Neural cell (in vitro differentiated cells): ENCODE results near the gene CCN5. TPM values are rescaled to one million over a fixed set of nuclear protein-coding genes. Genes with fewer than 3 reads are reported as not detected.

Source experiments
- H2AFZ ChIP-seq: fragments of 200-600, 300-800 bp; sonication (generic), shearing (Covaris generic); 2 replicates; pipeline ENCODE4 v1.6.0; 2014; ENCODE audit warnings: low read depth, mild to moderate bottlenecking, antibody characterized with exemption, low read length, moderate library complexity
- H3F3A ChIP-seq: fragments of 200-600 bp; shearing (Covaris generic); 2 replicates; pipeline ENCODE4 v1.6.1; 2016; ENCODE audit warnings: mild to moderate bottlenecking, moderate library complexity, mixed read lengths, antibody characterized with exemption, low read length; ENCODE audit not compliant: insufficient read depth, poor library complexity, severe bottlenecking
- H3K27ac ChIP-seq: fragments of 200-600, 300-800 bp; sonication (generic), shearing (Covaris generic); 2 replicates; pipeline ENCODE4 v1.5.1; 2014; ENCODE audit warnings: mild to moderate bottlenecking, low read length, moderate library complexity
- H3K27me3 ChIP-seq: fragments of 300-800, 200-600 bp; sonication (generic), shearing (Covaris generic); 2 replicates; pipeline ENCODE4 v1.6.0; 2014; ENCODE audit warnings: mild to moderate bottlenecking, low read depth, low read length, moderate library complexity; ENCODE audit not compliant: insufficient read depth
- H3K36me3 ChIP-seq: fragments of 300-800, 200-600 bp; sonication (generic), shearing (Covaris generic); 2 replicates; pipeline ENCODE4 v1.5.1; 2014; ENCODE audit warnings: mild to moderate bottlenecking, antibody characterized with exemption, low read length, moderate library complexity; ENCODE audit not compliant: insufficient read depth
- H3K4me2 ChIP-seq: fragments of 300-800, 200-600 bp; sonication (generic), shearing (Covaris generic); 2 replicates; pipeline ENCODE4 v1.6.0; 2014; ENCODE audit warnings: mild to moderate bottlenecking, low read length
- H3K4me3 ChIP-seq: fragments of 300-800, 200-600 bp; sonication (generic), shearing (Covaris generic); 2 replicates; pipeline ENCODE4 v1.5.1; 2014; ENCODE audit warnings: mild to moderate bottlenecking, low read length, moderate library complexity
- H3K79me2 ChIP-seq: fragments of 200-600 bp; shearing (Covaris generic); replicated peaks from 2 replicates; pipeline ENCODE4 v1.6.0; 2014; ENCODE audit warnings: mild to moderate bottlenecking, low read length, moderate library complexity; ENCODE audit not compliant: insufficient read depth
- H3K9ac ChIP-seq: fragments of 300-800, 200-600 bp; sonication (generic), shearing (Covaris generic); 2 replicates; pipeline ENCODE4 v1.6.1; 2016; ENCODE audit warnings: mild to moderate bottlenecking, low read length, mixed read lengths
- H3K9me2 ChIP-seq: fragments of 200-600 bp; shearing (Covaris generic); 2 replicates; pipeline ENCODE4 v1.6.1; 2016; ENCODE audit warnings: mild to moderate bottlenecking, low read length, mixed read lengths; ENCODE audit not compliant: insufficient read depth
- H3K9me3 ChIP-seq: fragments of 200-600, 300-800 bp; sonication (generic), shearing (Covaris generic); 2 replicates; pipeline ENCODE4 v1.6.1; 2016; ENCODE audit warnings: mild to moderate bottlenecking, mixed run types, low read length, moderate library complexity, mixed read lengths
- H4K20me1 ChIP-seq: fragments of 200-600 bp; shearing (Covaris generic); 2 replicates; pipeline ENCODE4 v1.6.1; 2016; ENCODE audit warnings: mild to moderate bottlenecking, mixed run types; ENCODE audit not compliant: insufficient read depth
- EP300 ChIP-seq: fragments of 450-650 bp; conservative IDR thresholded peaks from 2 replicates; pipeline ENCODE4 v1.6.1; 2014; ENCODE audit warnings: antibody characterized with exemption, mild to moderate bottlenecking, moderate library complexity; ENCODE audit not compliant: poor library complexity, severe bottlenecking
- EZH2 ChIP-seq: fragments of 200-600, 300-800 bp; shearing (Covaris generic), sonication (generic); IDR thresholded peaks from 2 replicates; pipeline ENCODE4 v1.6.1; 2014; ENCODE audit warnings: antibody characterized with exemption, low read length, borderline replicate concordance, mild to moderate bottlenecking; ENCODE audit not compliant: insufficient read depth, poor library complexity, severe bottlenecking
- MXI1 ChIP-seq: fragments of 450-650 bp; conservative IDR thresholded peaks from 2 replicates; pipeline ENCODE4 v1.6.1; 2014; ENCODE audit warnings: antibody characterized with exemption, mild to moderate bottlenecking; ENCODE audit not compliant: poor library complexity, severe bottlenecking
- POLR2AphosphoS5 ChIP-seq: IDR thresholded peaks from 2 replicates; pipeline ENCODE4 v1.6.1; 2012
- RAD21 ChIP-seq: fragments of 450-650 bp; conservative IDR thresholded peaks from 2 replicates; pipeline ENCODE4 v1.6.1; 2014; ENCODE audit warnings: antibody characterized with exemption, mild to moderate bottlenecking, moderate library complexity
- SMC3 ChIP-seq: fragments of 450-650 bp; conservative IDR thresholded peaks from 2 replicates; pipeline ENCODE4 v1.6.1; 2014; ENCODE audit warnings: antibody characterized with exemption, mild to moderate bottlenecking, moderate library complexity; ENCODE audit not compliant: poor library complexity
- TAF1 ChIP-seq: IDR thresholded peaks from 2 replicates; pipeline ENCODE4 v1.6.1; 2012; ENCODE audit warnings: low read depth
- polyA plus RNA-seq: library from polyadenylated mRNA; depleted of rRNA; stranded (reverse); fragments of >200 nt; gene quantifications from 2 replicates; pipeline ENCODE4 v1.2.3, GENCODE V29; 2014
- TF ChIP-seq, protein P1 (sequence below): IDR thresholded peaks from 2 replicates; pipeline ENCODE4 v1.6.1; 2012; ENCODE audit warnings: borderline replicate concordance
- TF ChIP-seq, protein P2 (sequence below): fragments of 450-650 bp; IDR thresholded peaks from 2 replicates; pipeline ENCODE4 v1.5.1; 2014; ENCODE audit warnings: antibody characterized with exemption, mild to moderate bottlenecking, moderate library complexity; ENCODE audit not compliant: poor library complexity, severe bottlenecking

Gene CCN5
- polyA plus RNA-seq, 1 donor from 2014 or later, result not detected

DNA sequence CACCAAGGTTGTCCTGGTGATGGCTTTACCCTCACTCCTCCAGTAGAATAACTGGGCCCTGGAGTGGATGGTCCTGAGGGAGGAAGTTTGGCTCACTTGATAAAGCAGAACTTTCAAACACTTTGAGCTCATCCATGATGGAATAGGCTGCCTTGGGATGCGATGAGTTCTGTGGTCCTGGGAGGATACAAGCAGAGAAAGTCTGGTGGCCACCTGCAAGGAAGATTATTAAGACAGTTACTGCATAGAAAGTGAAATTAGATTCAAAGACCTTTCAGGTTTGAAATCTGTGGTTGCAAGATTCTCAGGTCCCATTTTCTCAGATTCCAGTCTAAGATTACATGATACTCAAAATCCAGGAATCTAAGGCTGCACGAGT is 19.9 kb upstream of the CCN5 start:
- no peaks in the 10 kb centered on the region for H3K9me3 ChIP-seq
- H3F3A ChIP-seq, result no peaks in the 10 kb centered on the region
- no peak overlapping the region for H3K4me2 ChIP-seq
- H3K79me2 ChIP-seq, result no peaks in the 10 kb centered on the region
- TF ChIP-seq TAF1 (no peak), POLR2AphosphoS5 (no peak), EZH2 (no peak), SMC3 (no peak), EP300 (no peak), RAD21 (no peak), MXI1 (no peak)
- TF ChIP-seq, protein P1, sequence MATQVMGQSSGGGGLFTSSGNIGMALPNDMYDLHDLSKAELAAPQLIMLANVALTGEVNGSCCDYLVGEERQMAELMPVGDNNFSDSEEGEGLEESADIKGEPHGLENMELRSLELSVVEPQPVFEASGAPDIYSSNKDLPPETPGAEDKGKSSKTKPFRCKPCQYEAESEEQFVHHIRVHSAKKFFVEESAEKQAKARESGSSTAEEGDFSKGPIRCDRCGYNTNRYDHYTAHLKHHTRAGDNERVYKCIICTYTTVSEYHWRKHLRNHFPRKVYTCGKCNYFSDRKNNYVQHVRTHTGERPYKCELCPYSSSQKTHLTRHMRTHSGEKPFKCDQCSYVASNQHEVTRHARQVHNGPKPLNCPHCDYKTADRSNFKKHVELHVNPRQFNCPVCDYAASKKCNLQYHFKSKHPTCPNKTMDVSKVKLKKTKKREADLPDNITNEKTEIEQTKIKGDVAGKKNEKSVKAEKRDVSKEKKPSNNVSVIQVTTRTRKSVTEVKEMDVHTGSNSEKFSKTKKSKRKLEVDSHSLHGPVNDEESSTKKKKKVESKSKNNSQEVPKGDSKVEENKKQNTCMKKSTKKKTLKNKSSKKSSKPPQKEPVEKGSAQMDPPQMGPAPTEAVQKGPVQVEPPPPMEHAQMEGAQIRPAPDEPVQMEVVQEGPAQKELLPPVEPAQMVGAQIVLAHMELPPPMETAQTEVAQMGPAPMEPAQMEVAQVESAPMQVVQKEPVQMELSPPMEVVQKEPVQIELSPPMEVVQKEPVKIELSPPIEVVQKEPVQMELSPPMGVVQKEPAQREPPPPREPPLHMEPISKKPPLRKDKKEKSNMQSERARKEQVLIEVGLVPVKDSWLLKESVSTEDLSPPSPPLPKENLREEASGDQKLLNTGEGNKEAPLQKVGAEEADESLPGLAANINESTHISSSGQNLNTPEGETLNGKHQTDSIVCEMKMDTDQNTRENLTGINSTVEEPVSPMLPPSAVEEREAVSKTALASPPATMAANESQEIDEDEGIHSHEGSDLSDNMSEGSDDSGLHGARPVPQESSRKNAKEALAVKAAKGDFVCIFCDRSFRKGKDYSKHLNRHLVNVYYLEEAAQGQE, result no peak
- TF ChIP-seq, protein P2, sequence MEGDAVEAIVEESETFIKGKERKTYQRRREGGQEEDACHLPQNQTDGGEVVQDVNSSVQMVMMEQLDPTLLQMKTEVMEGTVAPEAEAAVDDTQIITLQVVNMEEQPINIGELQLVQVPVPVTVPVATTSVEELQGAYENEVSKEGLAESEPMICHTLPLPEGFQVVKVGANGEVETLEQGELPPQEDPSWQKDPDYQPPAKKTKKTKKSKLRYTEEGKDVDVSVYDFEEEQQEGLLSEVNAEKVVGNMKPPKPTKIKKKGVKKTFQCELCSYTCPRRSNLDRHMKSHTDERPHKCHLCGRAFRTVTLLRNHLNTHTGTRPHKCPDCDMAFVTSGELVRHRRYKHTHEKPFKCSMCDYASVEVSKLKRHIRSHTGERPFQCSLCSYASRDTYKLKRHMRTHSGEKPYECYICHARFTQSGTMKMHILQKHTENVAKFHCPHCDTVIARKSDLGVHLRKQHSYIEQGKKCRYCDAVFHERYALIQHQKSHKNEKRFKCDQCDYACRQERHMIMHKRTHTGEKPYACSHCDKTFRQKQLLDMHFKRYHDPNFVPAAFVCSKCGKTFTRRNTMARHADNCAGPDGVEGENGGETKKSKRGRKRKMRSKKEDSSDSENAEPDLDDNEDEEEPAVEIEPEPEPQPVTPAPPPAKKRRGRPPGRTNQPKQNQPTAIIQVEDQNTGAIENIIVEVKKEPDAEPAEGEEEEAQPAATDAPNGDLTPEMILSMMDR, result no peak
- H3K9ac ChIP-seq, result no peak overlapping the region
- H4K20me1 ChIP-seq, result no peaks in the 10 kb centered on the region
- H2AFZ ChIP-seq, result no peak overlapping the region
- H3K27ac ChIP-seq, result no peak overlapping the region
- H3K36me3 ChIP-seq, result no peaks in the 10 kb centered on the region
- H3K9me2 ChIP-seq, result no peaks in the 10 kb centered on the region
- H3K4me3 ChIP-seq, result no peak overlapping the region
- H3K27me3 ChIP-seq, result no peaks in the 10 kb centered on the region

DNA sequence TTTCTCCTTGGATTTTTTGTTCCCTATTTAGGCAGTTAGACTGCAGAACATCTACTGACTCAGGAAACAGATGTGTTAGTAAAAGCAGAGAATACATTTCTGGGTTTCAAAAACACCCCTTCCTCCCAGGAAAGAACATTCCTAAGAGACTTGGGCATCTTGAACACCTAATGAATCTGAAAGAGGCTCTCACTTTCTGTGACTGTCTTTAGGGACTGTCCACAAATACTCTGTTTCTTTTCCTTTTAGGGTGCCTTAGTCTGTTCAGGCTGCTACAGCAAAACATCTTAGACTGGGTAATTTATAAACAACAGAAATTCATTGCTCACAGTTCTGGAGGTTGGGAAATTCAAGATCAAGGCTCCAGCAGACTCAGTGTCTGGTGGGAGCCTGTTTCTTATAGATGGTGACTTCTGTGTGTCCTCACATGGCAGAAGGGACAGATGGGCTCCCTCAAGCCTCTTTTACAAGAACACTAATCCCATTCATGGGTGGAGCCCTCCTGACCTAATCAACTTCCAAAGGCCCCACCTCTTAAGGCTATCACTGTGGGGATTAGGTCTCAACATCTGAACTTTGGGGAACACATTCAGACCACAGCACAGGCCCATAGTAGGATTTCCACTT is 19.4 kb upstream of the CCN5 start:
- Histone ChIP-seq H3K27ac (no peak overlapping the region), H3K36me3 (no peaks in the 10 kb centered on the region), H3K9me3 (no peaks in the 10 kb centered on the region), H3K79me2 (no peaks in the 10 kb centered on the region), H3K9ac (no peak overlapping the region), H2AFZ (no peak overlapping the region), H3K27me3 (no peaks in the 10 kb centered on the region), H3K4me3 (no peak overlapping the region), H3F3A (no peaks in the 10 kb centered on the region), H4K20me1 (no peaks in the 10 kb centered on the region), H3K9me2 (no peaks in the 10 kb centered on the region), H3K4me2 (no peak overlapping the region)
- TF ChIP-seq EP300 (no peak), EZH2 (no peak), TAF1 (no peak), SMC3 (no peak), POLR2AphosphoS5 (no peak), MXI1 (no peak)
- TF ChIP-seq, protein P2, result no peak
- TF ChIP-seq, protein P1, result no peak
